A673 (cell line): ENCODE measurements around the gene FLVCR2. TPM values are rescaled to one million over a fixed set of nuclear protein-coding genes. Genes with fewer than 3 reads are reported as not detected.

Experiments used
- BruUV-seq: library from RNA; stranded (reverse); fragments of 400-500 nt; replicated peaks from 2 replicates; lab custom pipeline; 2021; lab: Mats Ljungman, UMichigan
- CTCF ChIA-PET: fragments of 300-600 bp; sonication (Branson Sonifier 250); formaldehyde crosslinking; loops from one replicate; lab custom pipeline; 2022; ENCODE audit warnings: antibody characterized with exemption; lab: Charles Lee
- POLR2A ChIA-PET: fragments of 300-600 bp; sonication (Branson Sonifier 250); formaldehyde crosslinking; loops from one replicate; lab custom pipeline; 2022; ENCODE audit warnings: antibody characterized with exemption; ENCODE audit not compliant: low non-redundant PET; lab: Charles Lee
- DNase-seq: peaks from one replicate; pipeline ENCODE4 v3.0.0-alpha.2; 2015; ENCODE audit warnings: low spot score
- H3K27ac ChIP-seq: fragments of 200-600 bp; sonication (generic); 2 replicates; pipeline ENCODE4 v1.5.1; 2016; ENCODE audit warnings: mixed run types, low read depth, mild to moderate bottlenecking, mixed read lengths, antibody characterized with exemption, low read length; ENCODE audit not compliant: poor library complexity, severe bottlenecking
- H3K27me3 ChIP-seq: fragments of 200-600 bp; sonication (generic); replicated peaks from 2 replicates; pipeline ENCODE4 v1.6.1; 2017; ENCODE audit warnings: mixed run types, low read depth, mild to moderate bottlenecking, mixed read lengths, antibody characterized with exemption, low read length; ENCODE audit not compliant: insufficient read depth, poor library complexity
- H3K36me3 ChIP-seq: fragments of 200-600 bp; sonication (generic); 2 replicates; pipeline ENCODE4 v1.6.1; 2016; ENCODE audit warnings: mixed run types, mild to moderate bottlenecking, mixed read lengths, antibody characterized with exemption, low read length; ENCODE audit not compliant: insufficient read depth, poor library complexity, severe bottlenecking
- H3K4me1 ChIP-seq: fragments of 200-600 bp; sonication (generic); 2 replicates; pipeline ENCODE4 v1.6.1; 2017; ENCODE audit warnings: mixed run types, mild to moderate bottlenecking, mixed read lengths, antibody characterized with exemption, low read length; ENCODE audit not compliant: insufficient read depth, poor library complexity, severe bottlenecking
- H3K4me3 ChIP-seq: fragments of 200-600 bp; sonication (generic); 2 replicates; pipeline ENCODE4 v1.5.1; 2016; ENCODE audit warnings: low read depth, mixed run types, mild to moderate bottlenecking, mixed read lengths, low read length; ENCODE audit not compliant: poor library complexity, severe bottlenecking
- H3K9me3 ChIP-seq: fragments of 200-600 bp; sonication (generic); 2 replicates; pipeline ENCODE4 v1.6.1; 2016; ENCODE audit warnings: mixed run types, low read depth, mild to moderate bottlenecking, mixed read lengths, antibody characterized with exemption, low read length; ENCODE audit not compliant: poor library complexity, severe bottlenecking
- CTCF ChIP-seq: fragments of 300-800, 200-600 bp; sonication (generic); conservative IDR thresholded peaks from 2 replicates; pipeline ENCODE4 v1.5.1; 2017; ENCODE audit warnings: low read depth, mild to moderate bottlenecking, antibody characterized with exemption, low read length, moderate library complexity, mixed read lengths
- EZH2 ChIP-seq: fragments of 200-600 bp; sonication (generic); IDR thresholded peaks from 2 replicates; pipeline ENCODE4 v1.6.1; 2017; ENCODE audit warnings: borderline replicate concordance, low read depth, mild to moderate bottlenecking, mixed read lengths, antibody characterized with exemption, low read length; ENCODE audit not compliant: poor library complexity, severe bottlenecking
- intact Hi-C: fragments of 100-400 bp; cut with micrococcal nuclease; formaldehyde crosslinking; loops from one replicate; pipeline ENCODE4 v1.10.0; 2022; ENCODE audit not compliant: unreplicated experiment
- total RNA-seq: library from RNA; stranded (reverse); gene quantifications from 2 replicates; pipeline ENCODE4 v1.2.3, GENCODE V29; 2021

FLVCR2 gene
- total RNA-seq, 1 experiment from 2014 or later, result 3.5 TPM

GRCh38 chr14:75661499-75661814, 83.0 kb downstream of the FLVCR2 start:
- intact Hi-C loops, result no loop called here
- no TSS peak for BruUV-seq
- POLR2A ChIA-PET, result interaction anchor here (0.7 kb wide), 1 partner anchor 14 kb away, joined by 8 read pairs; no protein-coding TSS in a partner anchor
- H3K4me3 ChIP-seq, result peak overlapping the region; percentile 84
- peak overlapping the region; percentile 76 for H3K27ac ChIP-seq
- no peaks in the 10 kb centered on the region for H3K4me1 ChIP-seq
- TF ChIP-seq EZH2, result no peak
- TF ChIP-seq CTCF, result no peak
- no peaks in the 10 kb centered on the region for H3K27me3 ChIP-seq
- no peak for DNase-seq
- H3K9me3 ChIP-seq, result no peaks in the 10 kb centered on the region
- H3K36me3 ChIP-seq, result peaks cover 30% of the 10 kb centered on the region
- CTCF ChIA-PET, result interaction anchor here (0.6 to 0.7 kb wide), 2 partner anchors 42 to 482 kb away, joined by 4 to 6 read pairs; no protein-coding TSS in a partner anchor

GRCh38 chr14:75662966-75663365, 84.5 kb downstream of the FLVCR2 start:
- CTCF ChIA-PET, result no interaction called here
- DNase-seq, result no peak
- intact Hi-C loops, result no loop called here
- Histone ChIP-seq H3K27me3 (no peaks in the 10 kb centered on the region), H3K9me3 (no peaks in the 10 kb centered on the region), H3K36me3 (peaks cover 22% of the 10 kb centered on the region), H3K4me1 (no peaks in the 10 kb centered on the region), H3K27ac (no peak overlapping the region), H3K4me3 (no peak overlapping the region)
- BruUV-seq, result no TSS peak
- POLR2A ChIA-PET, result no interaction called here
- TF ChIP-seq EZH2, result no peak
- no peak for TF ChIP-seq CTCF

GRCh38 chr14:75667099-75667765, 88.8 kb downstream of the FLVCR2 start:
- POLR2A ChIA-PET, result interaction anchor here (0.5 kb wide), 1 partner anchor 42 kb away, joined by 3 read pairs; no protein-coding TSS in a partner anchor

More at GRCh38 chr14:75667099-75667765, 88.8 kb downstream of the FLVCR2 start:
- Histone ChIP-seq H3K4me3 (no peak overlapping the region), H3K4me1 (no peaks in the 10 kb centered on the region), H3K36me3 (peaks cover 50% of the 10 kb centered on the region), H3K27me3 (no peaks in the 10 kb centered on the region), H3K9me3 (no peaks in the 10 kb centered on the region), H3K27ac (no peak overlapping the region)
- CTCF ChIA-PET, result interaction anchor here (0.6 kb wide), 1 partner anchor 1031 kb away, joined by 3 read pairs; no protein-coding TSS in a partner anchor
- TF ChIP-seq CTCF (no peak), EZH2 (no peak)
- intact Hi-C loops, result no loop called here
- no peak for DNase-seq
- no TSS peak for BruUV-seq
